ENCODE results near the gene TDRD3. TPM values are rescaled to one million over a fixed set of nuclear protein-coding genes. Genes with fewer than 3 reads are reported as not detected.

Gene TDRD3
- total RNA-seq, 4 donors from 2014 or later: 14.5 to 33.8 (median 16.1) TPM

DNA sequence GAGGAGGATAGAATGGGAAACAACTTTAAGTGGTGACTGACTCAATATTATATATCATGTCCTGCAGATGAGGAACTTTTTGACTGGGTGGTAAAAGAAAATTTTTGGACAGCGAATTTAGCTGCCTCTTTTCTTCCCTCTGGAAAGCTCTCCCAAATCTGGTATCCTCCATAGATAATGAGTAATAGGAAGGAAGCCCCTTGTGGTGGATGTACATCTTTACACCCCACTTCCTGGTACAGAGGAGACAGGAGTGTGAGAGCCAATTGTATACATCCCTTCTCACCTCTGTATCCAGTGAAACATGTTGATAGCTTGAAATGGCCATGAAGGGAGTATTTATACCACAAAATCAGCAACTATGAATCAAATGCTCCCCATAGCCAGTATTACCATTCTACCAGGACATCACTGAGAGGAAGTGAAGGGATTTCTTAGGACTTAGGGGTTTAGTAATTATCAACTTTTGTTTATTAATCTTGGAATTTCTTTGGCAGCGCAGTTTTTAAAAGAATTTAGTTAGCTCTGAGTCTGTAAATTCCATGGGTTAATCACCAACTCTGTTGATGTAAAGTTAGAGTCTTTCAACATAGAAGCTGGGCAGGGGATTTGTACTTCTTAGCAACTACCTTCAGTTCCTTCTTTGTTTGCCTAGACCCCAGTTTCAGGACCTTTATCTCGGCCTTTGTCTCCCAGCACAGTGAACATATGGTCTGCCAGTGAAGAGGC lies 17.0 kb upstream of the TDRD3 start:
- no peak overlapping the region for H3K4me3 ChIP-seq
- no peaks in the 10 kb centered on the region for H3K27me3 ChIP-seq
- no peaks in the 10 kb centered on the region for H3K9me3 ChIP-seq
- 80 to 89% methylated on average over 3 of the region's 3 CpGs for WGBS, 2 donors
- TF ChIP-seq, protein P1, sequence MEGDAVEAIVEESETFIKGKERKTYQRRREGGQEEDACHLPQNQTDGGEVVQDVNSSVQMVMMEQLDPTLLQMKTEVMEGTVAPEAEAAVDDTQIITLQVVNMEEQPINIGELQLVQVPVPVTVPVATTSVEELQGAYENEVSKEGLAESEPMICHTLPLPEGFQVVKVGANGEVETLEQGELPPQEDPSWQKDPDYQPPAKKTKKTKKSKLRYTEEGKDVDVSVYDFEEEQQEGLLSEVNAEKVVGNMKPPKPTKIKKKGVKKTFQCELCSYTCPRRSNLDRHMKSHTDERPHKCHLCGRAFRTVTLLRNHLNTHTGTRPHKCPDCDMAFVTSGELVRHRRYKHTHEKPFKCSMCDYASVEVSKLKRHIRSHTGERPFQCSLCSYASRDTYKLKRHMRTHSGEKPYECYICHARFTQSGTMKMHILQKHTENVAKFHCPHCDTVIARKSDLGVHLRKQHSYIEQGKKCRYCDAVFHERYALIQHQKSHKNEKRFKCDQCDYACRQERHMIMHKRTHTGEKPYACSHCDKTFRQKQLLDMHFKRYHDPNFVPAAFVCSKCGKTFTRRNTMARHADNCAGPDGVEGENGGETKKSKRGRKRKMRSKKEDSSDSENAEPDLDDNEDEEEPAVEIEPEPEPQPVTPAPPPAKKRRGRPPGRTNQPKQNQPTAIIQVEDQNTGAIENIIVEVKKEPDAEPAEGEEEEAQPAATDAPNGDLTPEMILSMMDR (IDR thresholded peaks at IDR 0.05): no peak
- TF ChIP-seq POLR2A (IDR thresholded peaks at IDR 0.05): no peak
- no peaks in the 10 kb centered on the region for H3K4me1 ChIP-seq
- no peaks in the 10 kb centered on the region for H3K36me3 ChIP-seq
- intact Hi-C loops (cut with DNase I): no loop called here
- DNase-seq: no peak
- H3K27ac ChIP-seq: no peak overlapping the region

DNA sequence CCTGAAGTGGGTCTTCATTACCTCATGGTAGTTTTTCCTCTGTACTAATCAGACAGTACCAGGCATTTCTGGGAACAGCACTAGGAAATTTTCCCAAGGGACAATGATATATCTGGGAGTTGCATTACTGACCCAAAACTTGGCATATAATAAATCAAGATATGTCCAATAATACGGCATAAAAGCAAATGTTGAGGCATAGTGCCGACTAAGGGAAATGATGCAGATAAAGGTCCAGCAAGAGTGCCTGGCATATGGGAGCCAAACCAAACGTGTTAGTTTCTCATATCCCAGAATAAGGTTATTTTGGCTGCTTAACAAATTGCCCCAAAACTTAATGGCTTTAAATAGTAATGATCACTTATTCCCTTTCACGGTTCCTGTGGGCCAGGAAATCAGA lies 12.1 kb upstream of the TDRD3 start:
- intact Hi-C loops (cut with DNase I): no loop called here

DNA sequence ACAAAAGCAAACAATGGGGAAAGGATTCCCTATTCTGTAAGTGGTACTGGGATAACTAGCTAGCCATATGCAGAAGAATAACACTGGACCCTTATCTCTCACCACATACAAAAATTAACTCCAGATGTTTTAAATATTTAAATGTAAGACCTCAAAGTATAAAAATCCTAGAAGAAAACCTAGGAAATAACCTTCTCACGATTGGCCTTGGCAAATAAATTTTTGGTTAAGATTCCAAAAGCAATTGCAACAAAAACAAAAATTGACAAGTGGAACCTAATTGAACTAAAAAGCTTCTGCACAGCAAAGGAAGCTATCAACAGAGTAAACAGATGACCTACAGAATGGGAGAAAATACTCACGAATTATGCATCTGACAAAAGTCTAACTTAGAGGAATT lies 10.8 kb upstream of the TDRD3 start:
- TF ChIP-seq POLR2A (IDR thresholded peaks at IDR 0.05): no peak
- TF ChIP-seq, protein P1 (IDR thresholded peaks at IDR 0.05): no peak
- Histone ChIP-seq H3K27me3 (no peaks in the 10 kb centered on the region), H3K4me1 (peaks cover 0 to 20% (median 4%) of the 10 kb centered on the region in 3 donors), H3K9me3 (no peaks in the 10 kb centered on the region), H3K27ac (no peak overlapping the region), H3K4me3 (no peak overlapping the region), H3K36me3 (no peaks in the 10 kb centered on the region)
- intact Hi-C loops (cut with DNase I): no loop called here
- DNase-seq: no peak
- WGBS, 2 donors: 56 to 78% methylated on average over 2 of the region's 2 CpGs

More for the DNA sequence above, 12.1 kb upstream of the TDRD3 start:
- Histone ChIP-seq H3K27me3 (no peaks in the 10 kb centered on the region), H3K4me1 (peaks cover 0 to 17% (median 4%) of the 10 kb centered on the region in 3 donors), H3K9me3 (no peaks in the 10 kb centered on the region), H3K36me3 (no peaks in the 10 kb centered on the region), H3K4me3 (no peak overlapping the region), H3K27ac (no peak overlapping the region)
- no peak for TF ChIP-seq POLR2A (IDR thresholded peaks at IDR 0.05)
- WGBS, 2 donors: 73 to 75% methylated on average over 4 of the region's 4 CpGs
- no peak for DNase-seq

DNA sequence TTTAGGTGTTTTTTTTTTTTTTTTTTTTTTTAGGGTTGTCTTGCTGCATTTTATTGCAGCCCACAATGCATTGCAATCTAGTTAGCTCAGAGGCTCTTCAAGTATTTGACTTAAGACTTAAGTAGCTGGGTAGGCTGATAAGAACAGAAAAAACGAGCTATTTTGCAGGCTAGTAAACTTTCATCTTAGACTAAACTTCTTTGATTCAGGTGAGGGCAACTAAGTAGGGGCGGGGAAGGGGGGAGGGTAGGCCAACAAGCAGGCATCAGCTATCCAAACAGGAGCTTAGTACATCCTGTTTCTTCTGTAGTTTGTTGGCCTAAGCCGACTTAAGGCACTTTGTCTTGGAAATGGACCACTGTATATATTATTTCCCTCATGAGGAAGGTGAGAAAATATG lies 4.9 kb upstream of the TDRD3 start:
- no peak for DNase-seq
- Histone ChIP-seq H3K27me3 (no peaks in the 10 kb centered on the region), H3K4me3 (no peak overlapping the region), H3K36me3 (no peaks in the 10 kb centered on the region), H3K9me3 (no peaks in the 10 kb centered on the region), H3K4me1 (peaks cover 0 to 27% (median 4%) of the 10 kb centered on the region in 3 donors), H3K27ac (no peak overlapping the region)
- intact Hi-C loops (cut with DNase I): no loop called here
- WGBS, 2 donors: 45 to 65% methylated on average over 3 of the region's 3 CpGs
- no peak for TF ChIP-seq POLR2A (IDR thresholded peaks at IDR 0.05)
- TF ChIP-seq, protein P1 (IDR thresholded peaks at IDR 0.05): no peak

DNA sequence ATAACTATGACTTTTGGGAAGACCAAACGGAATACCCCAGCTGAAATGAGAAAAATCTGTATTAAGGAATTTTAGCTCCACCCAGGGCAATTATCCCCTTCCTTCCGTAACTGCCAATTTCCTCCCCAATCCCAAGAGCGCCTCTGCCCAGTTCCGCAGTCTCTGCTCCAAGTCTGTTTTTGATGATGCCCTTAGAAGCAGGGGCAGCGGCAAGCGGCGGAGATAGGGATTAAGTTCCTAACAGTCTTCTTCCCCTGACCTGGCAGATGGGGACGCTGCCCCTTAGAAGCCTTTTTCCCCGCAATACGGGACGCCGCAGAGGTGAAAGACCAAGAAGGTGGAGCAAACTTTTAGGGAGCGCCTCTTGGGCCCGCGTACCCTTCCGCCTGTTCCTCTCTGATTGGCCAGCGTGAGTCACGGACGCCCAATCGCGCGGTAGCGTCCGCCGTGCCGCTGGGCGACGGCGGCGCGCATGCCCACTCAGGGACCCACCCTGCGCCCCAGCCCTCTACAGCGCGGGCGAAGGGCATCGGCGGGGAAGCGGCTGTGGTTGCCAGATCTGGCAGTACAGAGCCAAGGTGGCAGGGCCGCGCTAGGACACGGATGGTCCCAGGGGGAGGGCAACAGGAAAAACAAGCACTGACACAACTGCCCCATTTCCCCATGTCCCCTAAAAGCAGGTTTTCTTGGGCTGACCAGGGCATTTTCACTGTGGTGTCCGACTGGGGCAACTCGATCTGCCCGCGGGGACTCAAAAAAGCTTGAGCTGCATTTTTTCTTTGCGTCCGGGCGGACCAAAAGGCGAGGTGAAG lies 843 bp upstream of the TDRD3 start:
- TF ChIP-seq, protein P1 (IDR thresholded peaks at IDR 0.05): no peak
- peak in 3 of 4 donors; percentile 74 to 91 (median 88) for TF ChIP-seq POLR2A (IDR thresholded peaks at IDR 0.05)
- peaks cover 0 to 27% (median 12%) of the 10 kb centered on the region in 3 donors for H3K4me1 ChIP-seq
- H3K27me3 ChIP-seq: no peaks in the 10 kb centered on the region
- H3K4me3 ChIP-seq: peak overlapping the region; percentile 67 to 87 (median 80)
- peak overlapping the region; percentile 97 to 99 (median 99) for H3K27ac ChIP-seq
- H3K9me3 ChIP-seq: no peaks in the 10 kb centered on the region
- no peaks in the 10 kb centered on the region for H3K36me3 ChIP-seq
- peak; percentile 46 for DNase-seq
- intact Hi-C loops (cut with DNase I): no loop called here
- WGBS, 2 donors: 0 to 2% methylated on average over 13 to 25 of the region's 49 CpGs

Measured in esophagus squamous epithelium (tissue), 5 donors.